Smooth muscle cell of the brain vasculature (primary cell): Measurements from ENCODE around the gene MTM1.

ENCODE experiments used
- DNase-seq: peaks from one replicate; pipeline ENCODE4 v3.0.0-alpha.2; 2012; ENCODE audit warnings: low read depth, low spot score

The MTM1 gene

GRCh38 chrX:150704030-150704613 is 135.7 kb downstream of the MTM1 start:
- DNase-seq: no peak

GRCh38 chrX:150712619-150713018 is 144.2 kb downstream of the MTM1 start:
- DNase-seq: no peak

DNA sequence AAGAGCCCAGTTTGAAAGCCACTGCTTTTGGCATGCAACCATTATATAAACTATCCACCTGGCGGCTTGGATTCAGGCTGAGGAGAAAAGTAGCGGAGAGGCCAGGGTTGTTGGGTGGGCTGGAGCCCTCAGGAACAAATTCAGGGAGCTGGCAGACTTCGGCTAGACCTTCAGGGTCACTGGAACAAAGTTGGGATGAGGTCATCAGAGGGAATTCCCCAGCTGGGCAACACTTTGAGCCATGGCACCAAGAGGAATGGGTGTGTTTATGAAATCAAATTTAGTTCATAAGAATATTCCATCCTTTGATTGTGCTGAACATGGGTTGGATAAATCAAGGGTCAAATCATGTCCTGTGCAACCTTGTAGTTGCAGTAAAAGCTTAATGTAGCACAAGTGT is 146.8 kb downstream of the MTM1 start:
- no peak for DNase-seq

- no peak for DNase-seq
Observed at GRCh38 chrX:150719621-150720020, 151.2 kb downstream of the MTM1 start.
